ENCODE data around the gene KRTAP4-16. TPM values are rescaled to one million over a fixed set of nuclear protein-coding genes. Genes with fewer than 3 reads are reported as not detected.
A peak's percentile ranks its signal among the peaks of the same experiment; 100 is the strongest.
"Not testable (repeated sequence)": the region's sequence is repeated elsewhere in the genome, so short reads cannot be mapped to it uniquely, and the experiment has no call there.

The KRTAP4-16 gene
- total RNA-seq, 1 donor from 2014 or later = not detected

DNA sequence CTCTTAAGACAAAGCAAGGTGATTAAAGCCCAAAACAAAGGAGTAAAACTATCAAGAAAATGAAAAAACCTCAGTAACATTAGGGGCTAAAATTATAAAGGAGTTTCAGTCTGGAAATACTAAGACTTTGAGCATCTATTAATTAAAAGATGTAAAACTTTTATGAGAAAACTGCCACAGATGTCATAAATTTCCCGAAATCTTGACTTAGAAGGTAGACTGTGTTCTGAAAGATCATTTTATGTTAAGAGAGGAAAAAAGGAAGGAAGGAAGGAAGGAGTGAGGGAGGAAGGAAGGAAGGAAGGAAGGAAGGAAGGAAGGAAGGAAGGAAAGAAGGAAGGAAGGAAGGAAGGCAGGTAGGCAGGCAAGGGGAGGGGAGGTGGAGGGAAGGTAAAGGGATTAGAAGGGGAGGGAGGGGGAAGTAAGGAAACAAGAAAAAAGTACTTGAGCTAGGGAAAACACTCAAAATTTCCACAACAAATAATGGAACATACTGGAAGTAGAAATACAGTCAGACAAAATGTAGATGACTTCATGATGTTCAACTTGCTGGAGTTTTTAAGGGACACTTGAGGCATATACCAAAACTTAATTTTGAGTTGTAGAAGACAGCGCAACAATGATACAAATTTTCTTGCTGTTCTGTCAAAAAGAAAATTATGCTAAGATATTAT, 45.7 kb upstream of the KRTAP4-16 start:
- Mint-ChIP-seq H3K27ac (ENCODE audit: unreplicated experiment) (no peak overlapping the region), H3K9me3 (ENCODE audit: unreplicated experiment) (peaks cover 7% of the 10 kb centered on the region)

DNA sequence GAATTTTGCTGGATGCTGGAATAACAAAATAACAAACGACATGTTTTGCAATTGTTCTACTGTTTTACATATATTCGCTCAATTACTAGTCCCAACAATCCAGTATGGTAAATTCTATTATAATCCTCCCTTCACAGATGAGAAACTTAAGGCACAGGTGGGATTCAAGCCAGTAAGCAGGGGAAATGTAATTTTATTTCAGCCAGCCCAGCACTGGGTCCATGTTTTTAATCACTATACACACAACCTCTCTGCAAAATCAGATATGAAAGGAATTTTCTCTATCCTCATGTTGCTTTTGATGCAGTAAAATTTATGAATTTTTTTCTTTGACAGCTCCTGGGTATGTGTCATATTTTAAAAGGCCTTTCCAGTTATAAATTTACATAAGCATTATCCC, 43.3 kb upstream of the KRTAP4-16 start:
- Mint-ChIP-seq H3K36me3 (ENCODE audit: low read depth, unreplicated experiment) (peaks cover 13% of the 10 kb centered on the region), H3K4me3 (ENCODE audit: unreplicated experiment) (no peak overlapping the region), H3K27me3 (ENCODE audit: unreplicated experiment) (peaks cover 3% of the 10 kb centered on the region), H3K4me1 (ENCODE audit: unreplicated experiment) (peaks cover 7% of the 10 kb centered on the region), H3K27ac (ENCODE audit: unreplicated experiment) (no peak overlapping the region), H3K9me3 (ENCODE audit: unreplicated experiment) (peaks cover 11% of the 10 kb centered on the region)
- TF ChIP-seq, protein P1, sequence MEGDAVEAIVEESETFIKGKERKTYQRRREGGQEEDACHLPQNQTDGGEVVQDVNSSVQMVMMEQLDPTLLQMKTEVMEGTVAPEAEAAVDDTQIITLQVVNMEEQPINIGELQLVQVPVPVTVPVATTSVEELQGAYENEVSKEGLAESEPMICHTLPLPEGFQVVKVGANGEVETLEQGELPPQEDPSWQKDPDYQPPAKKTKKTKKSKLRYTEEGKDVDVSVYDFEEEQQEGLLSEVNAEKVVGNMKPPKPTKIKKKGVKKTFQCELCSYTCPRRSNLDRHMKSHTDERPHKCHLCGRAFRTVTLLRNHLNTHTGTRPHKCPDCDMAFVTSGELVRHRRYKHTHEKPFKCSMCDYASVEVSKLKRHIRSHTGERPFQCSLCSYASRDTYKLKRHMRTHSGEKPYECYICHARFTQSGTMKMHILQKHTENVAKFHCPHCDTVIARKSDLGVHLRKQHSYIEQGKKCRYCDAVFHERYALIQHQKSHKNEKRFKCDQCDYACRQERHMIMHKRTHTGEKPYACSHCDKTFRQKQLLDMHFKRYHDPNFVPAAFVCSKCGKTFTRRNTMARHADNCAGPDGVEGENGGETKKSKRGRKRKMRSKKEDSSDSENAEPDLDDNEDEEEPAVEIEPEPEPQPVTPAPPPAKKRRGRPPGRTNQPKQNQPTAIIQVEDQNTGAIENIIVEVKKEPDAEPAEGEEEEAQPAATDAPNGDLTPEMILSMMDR (IDR thresholded peaks at IDR 0.05; ENCODE audit: unreplicated experiment) = no peak
- no peak for DNase-seq (ENCODE audit: low spot score)

More for the DNA sequence above, 45.7 kb upstream of the KRTAP4-16 start:
- Mint-ChIP-seq H3K27me3 (ENCODE audit: unreplicated experiment) (peaks cover 3% of the 10 kb centered on the region), H3K4me3 (ENCODE audit: unreplicated experiment) (no peak overlapping the region), H3K36me3 (ENCODE audit: low read depth, unreplicated experiment) (peaks cover 13% of the 10 kb centered on the region), H3K4me1 (ENCODE audit: unreplicated experiment) (peaks cover 7% of the 10 kb centered on the region)
- DNase-seq (ENCODE audit: low spot score) = no peak
- TF ChIP-seq, protein P1 (IDR thresholded peaks at IDR 0.05; ENCODE audit: unreplicated experiment) = no peak

DNA sequence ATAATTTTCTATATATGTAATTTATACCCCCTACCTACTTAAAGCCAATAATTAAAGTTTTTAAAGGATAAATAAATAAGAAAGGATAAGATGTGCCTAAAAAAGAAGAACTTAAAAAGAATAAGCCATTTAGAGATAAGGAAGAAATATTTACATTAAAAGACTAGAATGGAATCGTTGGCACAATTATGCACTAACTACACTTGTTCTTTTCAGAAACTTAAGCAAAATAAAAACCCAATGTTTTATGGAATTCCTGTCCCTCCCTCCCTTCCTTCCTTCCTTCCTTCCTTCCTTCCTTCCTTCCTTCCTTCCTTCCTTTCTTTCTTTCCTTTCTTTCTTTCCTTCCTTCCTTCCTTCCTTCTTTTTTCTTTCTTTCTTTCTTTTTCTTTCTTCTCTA, 42.8 kb upstream of the KRTAP4-16 start:
- TF ChIP-seq, protein P1 (IDR thresholded peaks at IDR 0.05; ENCODE audit: unreplicated experiment) = no peak
- Mint-ChIP-seq H3K4me1 (ENCODE audit: unreplicated experiment) (peaks cover 7% of the 10 kb centered on the region), H3K36me3 (ENCODE audit: low read depth, unreplicated experiment) (peaks cover 13% of the 10 kb centered on the region), H3K9me3 (ENCODE audit: unreplicated experiment) (peaks cover 11% of the 10 kb centered on the region), H3K4me3 (ENCODE audit: unreplicated experiment) (no peak overlapping the region), H3K27me3 (ENCODE audit: unreplicated experiment) (peaks cover 3% of the 10 kb centered on the region), H3K27ac (ENCODE audit: unreplicated experiment) (no peak overlapping the region)
- DNase-seq (ENCODE audit: low spot score) = no peak

DNA sequence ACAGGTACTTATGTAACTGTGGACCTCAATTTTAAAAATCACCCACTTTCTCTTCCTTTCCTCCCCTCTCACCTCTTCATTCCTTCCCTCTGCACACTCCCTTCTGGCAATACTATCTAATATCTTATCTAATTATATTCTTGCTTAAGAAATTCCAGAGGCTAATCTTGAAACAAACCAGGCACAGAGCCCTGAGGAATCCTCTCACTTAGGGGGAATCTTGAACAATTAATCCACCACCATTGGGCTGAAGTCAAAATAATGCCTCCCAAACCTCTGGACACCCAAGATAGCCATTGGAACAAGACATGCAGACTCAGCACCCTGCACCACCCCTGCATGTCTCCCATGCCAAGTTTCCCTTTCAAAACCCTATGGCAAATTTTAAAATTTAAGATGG, 39.4 kb upstream of the KRTAP4-16 start:
- Mint-ChIP-seq H3K4me3 (ENCODE audit: unreplicated experiment) (no peak overlapping the region), H3K4me1 (ENCODE audit: unreplicated experiment) (peaks cover 6% of the 10 kb centered on the region), H3K27ac (ENCODE audit: unreplicated experiment) (no peak overlapping the region), H3K9me3 (ENCODE audit: unreplicated experiment) (peaks cover 15% of the 10 kb centered on the region), H3K36me3 (ENCODE audit: low read depth, unreplicated experiment) (peaks cover 17% of the 10 kb centered on the region), H3K27me3 (ENCODE audit: unreplicated experiment) (peaks cover 3% of the 10 kb centered on the region)
- DNase-seq (ENCODE audit: low spot score) = no peak
- TF ChIP-seq, protein P1 (IDR thresholded peaks at IDR 0.05; ENCODE audit: unreplicated experiment) = no peak

DNA sequence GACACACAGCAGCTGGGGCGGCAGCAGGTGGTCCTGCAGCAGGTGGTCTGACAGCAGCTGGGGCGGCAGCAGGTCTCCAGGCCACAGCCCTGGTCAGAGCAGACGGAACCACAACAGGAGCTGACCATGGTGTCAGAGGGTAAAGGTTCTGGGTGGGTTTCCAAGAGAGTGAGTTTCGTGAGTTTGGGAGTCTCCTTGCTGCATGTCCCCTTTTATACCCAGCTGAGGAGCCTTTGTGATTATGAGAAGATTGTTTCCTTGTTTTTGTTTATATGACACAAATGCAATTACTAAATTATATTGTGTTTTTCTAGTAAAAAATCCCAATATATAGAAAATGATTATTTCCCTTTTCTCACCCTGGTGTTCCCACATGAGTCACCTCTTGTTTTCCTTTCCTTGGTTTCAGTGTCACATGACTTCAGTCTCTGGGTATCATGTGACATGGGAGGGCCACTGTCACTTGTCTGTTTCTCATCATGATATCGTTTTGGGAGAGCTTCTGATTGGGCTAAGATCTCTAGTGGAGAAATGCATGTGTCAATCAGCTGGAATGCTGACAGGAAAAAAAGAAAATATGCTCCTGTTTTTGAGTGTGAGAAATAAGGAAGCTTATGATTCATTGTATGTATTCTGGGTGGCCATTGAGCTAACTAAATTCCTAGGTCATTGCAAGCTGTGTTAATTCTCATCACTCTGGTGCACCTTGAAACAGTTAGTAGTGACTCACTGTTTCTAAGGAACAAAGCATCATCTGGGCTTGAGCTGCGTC, 38.5 kb upstream of the KRTAP4-16 start, which contains the start of gene KRTAP4-6:
Gene KRTAP4-6 (minus strand): TSS at position 185 of the 772 bp plus-strand sequence. CDS start 57 bp downstream, at position 128.
- H3K4me1 Mint-ChIP-seq (ENCODE audit: unreplicated experiment) = no peaks in the 10 kb centered on the region
- peak within 1 kb of the TSS; percentile 9 for H3K27ac Mint-ChIP-seq (ENCODE audit: unreplicated experiment)
- TF ChIP-seq, protein P1 (IDR thresholded peaks at IDR 0.05; ENCODE audit: unreplicated experiment) = no peak
- no peak within 1 kb of the TSS for H3K4me3 Mint-ChIP-seq (ENCODE audit: unreplicated experiment)
- peaks cover 17% of the 10 kb centered on the region for H3K36me3 Mint-ChIP-seq (ENCODE audit: low read depth, unreplicated experiment)
- no peak for DNase-seq (ENCODE audit: low spot score)
- H3K27me3 Mint-ChIP-seq (ENCODE audit: unreplicated experiment) = peaks cover 3% of the 10 kb centered on the region
- peaks cover 15% of the 10 kb centered on the region for H3K9me3 Mint-ChIP-seq (ENCODE audit: unreplicated experiment)

DNA sequence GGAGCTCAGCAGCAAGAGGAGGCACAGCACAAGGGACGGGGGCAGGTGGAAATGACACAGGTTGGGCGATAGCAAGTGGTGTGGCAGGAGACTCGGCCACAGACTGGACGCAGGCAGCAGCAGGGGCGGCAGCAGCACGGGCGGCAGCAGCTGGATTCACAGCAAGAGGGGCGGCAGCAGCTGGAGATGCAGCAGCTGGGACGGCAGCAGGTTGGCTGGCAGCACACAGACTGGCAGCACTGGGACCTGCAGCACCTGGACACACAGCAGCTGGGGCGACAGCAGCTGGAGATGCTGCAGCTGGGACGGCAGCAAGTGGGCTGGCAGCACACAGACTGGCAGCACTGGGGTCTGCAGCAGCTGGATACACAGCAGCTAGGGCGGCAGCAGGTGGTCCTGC, 37.9 kb upstream of the KRTAP4-16 start:
- Mint-ChIP-seq H3K36me3 (ENCODE audit: low read depth, unreplicated experiment) (peaks cover 17% of the 10 kb centered on the region), H3K9me3 (ENCODE audit: unreplicated experiment) (peaks cover 15% of the 10 kb centered on the region), H3K27ac (ENCODE audit: unreplicated experiment) (peak overlapping the region; percentile 9)
- H3K27me3 Mint-ChIP-seq (ENCODE audit: unreplicated experiment); H3K4me1 Mint-ChIP-seq (ENCODE audit: unreplicated experiment); H3K4me3 Mint-ChIP-seq (ENCODE audit: unreplicated experiment); DNase-seq (ENCODE audit: low spot score): not testable (repeated sequence)
